HG03442 (cell line): ENCODE data around the gene TRIM32.
"Not testable (repeated sequence)": the region's sequence is repeated elsewhere in the genome, so short reads cannot be mapped to it uniquely, and the experiment has no call there.

ENCODE experiments used
- ATAC-seq: cut with Tn5 transposase; IDR thresholded peaks from one replicate; pipeline ENCODE4 v1.9.1; 2021; ENCODE audit warnings: mild to moderate bottlenecking, moderate library complexity; ENCODE audit not compliant: unreplicated experiment

Gene TRIM32

GRCh38 chr9:116673375-116673774 lies 13.7 kb upstream of the TRIM32 start:
- ATAC-seq: no peak

GRCh38 chr9:116674210-116674980 lies 12.7 kb upstream of the TRIM32 start:
- ATAC-seq: no peak

GRCh38 chr9:116683535-116683934 lies 3.6 kb upstream of the TRIM32 start:
- no peak for ATAC-seq

GRCh38 chr9:116685166-116685565 lies 1.9 kb upstream of the TRIM32 start:
- no peak for ATAC-seq

GRCh38 chr9:116686135-116686534 lies 970 bp upstream of the TRIM32 start:
- ATAC-seq: no peak

GRCh38 chr9:116686693-116687073 lies 422 bp upstream of the TRIM32 start:
- ATAC-seq: peak; percentile 33

- no peak for ATAC-seq
These were observed 640 bp downstream of the TRIM32 start for GRCh38 chr9:116687754-116688135.

GRCh38 chr9:116688806-116689485 lies 1.8 kb downstream of the TRIM32 start:
- no peak for ATAC-seq

- no peak for ATAC-seq
These were observed 2.5 kb downstream of the TRIM32 start for GRCh38 chr9:116689486-116690032.

- ATAC-seq: not testable (repeated sequence)
These were observed 3.7 kb downstream of the TRIM32 start for GRCh38 chr9:116690805-116691204.

- ATAC-seq: no peak
These were observed 4.5 kb downstream of the TRIM32 start for GRCh38 chr9:116691607-116692006.

GRCh38 chr9:116692616-116693015 lies 5.5 kb downstream of the TRIM32 start:
- no peak for ATAC-seq

GRCh38 chr9:116693233-116693731 lies 6.2 kb downstream of the TRIM32 start:
- ATAC-seq: no peak

- ATAC-seq: no peak
These were observed 7.7 kb downstream of the TRIM32 start for GRCh38 chr9:116694785-116695291.

- no peak for ATAC-seq
These were observed 8.3 kb downstream of the TRIM32 start for GRCh38 chr9:116695438-116695837.

GRCh38 chr9:116697362-116697761 lies 10.3 kb downstream of the TRIM32 start:
- no peak for ATAC-seq

GRCh38 chr9:116697887-116698286 lies 10.8 kb downstream of the TRIM32 start:
- ATAC-seq: no peak

- no peak for ATAC-seq
These were observed 13.2 kb downstream of the TRIM32 start for GRCh38 chr9:116700279-116700678.

- ATAC-seq: no peak
These were observed 14.1 kb downstream of the TRIM32 start for GRCh38 chr9:116700882-116701865.

- ATAC-seq: no peak
These were observed 15.0 kb downstream of the TRIM32 start for GRCh38 chr9:116701940-116702642.
